ENCODE results near the gene SNED1.

- TF ChIP-seq EZH2 (IDR thresholded peaks at IDR 0.05), result no peak
- TF ChIP-seq POLR2AphosphoS5 (IDR thresholded peaks at IDR 0.05; ENCODE audit: borderline replicate concordance, low read depth, low read length), result no peak
These were observed 39.8 kb upstream of the SNED1 start for GRCh38 chr2:240958366-240959213.
